GM18517 (cell line): Measurements from ENCODE around the gene BNIP3.

Source experiments
- ATAC-seq: cut with Tn5 transposase; IDR thresholded peaks from one replicate; pipeline ENCODE4 v1.9.1; 2021; ENCODE audit warnings: mild to moderate bottlenecking, moderate library complexity; ENCODE audit not compliant: unreplicated experiment

Gene BNIP3

GRCh38 chr10:131981429-131982184, at the start of gene BNIP3:
TSS of gene BNIP3 (minus strand) at chr10:131981923. CDS start at chr10:131981806, 117 bp downstream.
- peak; percentile 73 for ATAC-seq

- no peak for ATAC-seq
Observed at GRCh38 chr10:132030898-132031463, 49.3 kb upstream of the BNIP3 start.

GRCh38 chr10:132028706-132029105, 47.0 kb upstream of the BNIP3 start:
- no peak for ATAC-seq

GRCh38 chr10:132027423-132027983, 45.8 kb upstream of the BNIP3 start:
- no peak for ATAC-seq

GRCh38 chr10:132023092-132023811, 41.5 kb upstream of the BNIP3 start:
- ATAC-seq, result no peak

- ATAC-seq, result no peak
Observed at GRCh38 chr10:132022241-132022640, 40.5 kb upstream of the BNIP3 start.

GRCh38 chr10:132021504-132022143, 39.9 kb upstream of the BNIP3 start:
- no peak for ATAC-seq

- no peak for ATAC-seq
Observed at GRCh38 chr10:132021046-132021445, 39.3 kb upstream of the BNIP3 start.

- no peak for ATAC-seq
Observed at GRCh38 chr10:132020456-132020855, 38.7 kb upstream of the BNIP3 start.

- ATAC-seq, result no peak
Observed at GRCh38 chr10:132019366-132019765, 37.6 kb upstream of the BNIP3 start.

- no peak for ATAC-seq
Observed at GRCh38 chr10:132018446-132018845, 36.7 kb upstream of the BNIP3 start.

- ATAC-seq, result no peak
Observed at GRCh38 chr10:132016514-132016913, 34.8 kb upstream of the BNIP3 start.

GRCh38 chr10:132011445-132011844, 29.7 kb upstream of the BNIP3 start:
- no peak for ATAC-seq

- ATAC-seq, result no peak
Observed at GRCh38 chr10:132011024-132011423, 29.3 kb upstream of the BNIP3 start.

- no peak for ATAC-seq
Observed at GRCh38 chr10:132010483-132010882, 28.8 kb upstream of the BNIP3 start.

- no peak for ATAC-seq
Observed at GRCh38 chr10:132009575-132009974, 27.9 kb upstream of the BNIP3 start.

- ATAC-seq, result no peak
Observed at GRCh38 chr10:132007681-132008080, 26.0 kb upstream of the BNIP3 start.

GRCh38 chr10:132006966-132007365, 25.2 kb upstream of the BNIP3 start:
- ATAC-seq, result no peak

- no peak for ATAC-seq
Observed at GRCh38 chr10:132005147-132005546, 23.4 kb upstream of the BNIP3 start.

GRCh38 chr10:132004052-132004451, 22.3 kb upstream of the BNIP3 start:
- no peak for ATAC-seq

- ATAC-seq, result no peak
Observed at GRCh38 chr10:132003282-132003924, 21.7 kb upstream of the BNIP3 start.
